Uterus (tissue), 2 donors: ENCODE results near the gene TP53I11.

Source experiments
- POLR2A ChIP-seq, 2 donors: fragments of 450-650 bp; IDR thresholded peaks; one replicate each; pipeline ENCODE4 v1.6.1; 2016; ENCODE audit warnings: antibody characterized with exemption in 2 of 2, mild to moderate bottlenecking in 1 of 2, moderate library complexity in 1 of 2
- TF ChIP-seq, protein P1 (sequence below), 4 experiments: fragments of 200-600 bp in 2 of 4; fragments of 450-650 bp in 2 of 4; sonication (generic) in 2 of 4; IDR thresholded peaks; one replicate each; pipeline ENCODE4 v1.5.1; 2016 to 2019; ENCODE audit warnings: antibody characterized with exemption in 4 of 4, mild to moderate bottlenecking in 2 of 4, moderate library complexity in 1 of 4

DNA sequence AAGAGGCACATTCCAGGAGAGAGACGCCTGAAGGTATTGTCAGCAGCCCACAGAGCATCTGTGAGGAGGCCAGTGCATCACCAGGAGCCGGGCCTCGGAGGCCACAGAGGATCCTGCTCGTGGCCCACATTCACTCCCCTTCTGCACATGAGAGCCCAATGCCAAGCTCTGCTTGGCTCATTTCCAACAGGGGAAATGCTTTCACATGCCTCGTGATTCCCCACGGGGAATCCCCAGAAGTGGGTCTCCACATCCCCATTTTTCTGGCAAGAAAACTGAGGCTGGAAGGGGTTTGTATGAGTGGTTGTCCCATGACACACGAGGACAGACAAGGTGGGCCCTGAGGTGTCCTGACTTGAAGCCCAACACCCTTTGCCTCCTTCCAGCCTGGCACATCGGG is 34.4 kb downstream of the TP53I11 start:
- TF ChIP-seq POLR2A (IDR thresholded peaks at IDR 0.05), result no peak
- TF ChIP-seq, protein P1, sequence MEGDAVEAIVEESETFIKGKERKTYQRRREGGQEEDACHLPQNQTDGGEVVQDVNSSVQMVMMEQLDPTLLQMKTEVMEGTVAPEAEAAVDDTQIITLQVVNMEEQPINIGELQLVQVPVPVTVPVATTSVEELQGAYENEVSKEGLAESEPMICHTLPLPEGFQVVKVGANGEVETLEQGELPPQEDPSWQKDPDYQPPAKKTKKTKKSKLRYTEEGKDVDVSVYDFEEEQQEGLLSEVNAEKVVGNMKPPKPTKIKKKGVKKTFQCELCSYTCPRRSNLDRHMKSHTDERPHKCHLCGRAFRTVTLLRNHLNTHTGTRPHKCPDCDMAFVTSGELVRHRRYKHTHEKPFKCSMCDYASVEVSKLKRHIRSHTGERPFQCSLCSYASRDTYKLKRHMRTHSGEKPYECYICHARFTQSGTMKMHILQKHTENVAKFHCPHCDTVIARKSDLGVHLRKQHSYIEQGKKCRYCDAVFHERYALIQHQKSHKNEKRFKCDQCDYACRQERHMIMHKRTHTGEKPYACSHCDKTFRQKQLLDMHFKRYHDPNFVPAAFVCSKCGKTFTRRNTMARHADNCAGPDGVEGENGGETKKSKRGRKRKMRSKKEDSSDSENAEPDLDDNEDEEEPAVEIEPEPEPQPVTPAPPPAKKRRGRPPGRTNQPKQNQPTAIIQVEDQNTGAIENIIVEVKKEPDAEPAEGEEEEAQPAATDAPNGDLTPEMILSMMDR (IDR thresholded peaks at IDR 0.05), result no peak
